SH-SY5Y (cell line): ENCODE measurements around the gene TFB1M.

Source experiments
- GATA2 ChIP-seq: IDR thresholded peaks from 2 replicates; pipeline ENCODE4 v1.6.1; 2011; ENCODE audit warnings: mild to moderate bottlenecking, low read depth, low read length
- GATA3 ChIP-seq: IDR thresholded peaks from 2 replicates; pipeline ENCODE4 v1.6.1; 2011; ENCODE audit warnings: low read depth, mild to moderate bottlenecking, low read length, moderate library complexity

The TFB1M gene

DNA sequence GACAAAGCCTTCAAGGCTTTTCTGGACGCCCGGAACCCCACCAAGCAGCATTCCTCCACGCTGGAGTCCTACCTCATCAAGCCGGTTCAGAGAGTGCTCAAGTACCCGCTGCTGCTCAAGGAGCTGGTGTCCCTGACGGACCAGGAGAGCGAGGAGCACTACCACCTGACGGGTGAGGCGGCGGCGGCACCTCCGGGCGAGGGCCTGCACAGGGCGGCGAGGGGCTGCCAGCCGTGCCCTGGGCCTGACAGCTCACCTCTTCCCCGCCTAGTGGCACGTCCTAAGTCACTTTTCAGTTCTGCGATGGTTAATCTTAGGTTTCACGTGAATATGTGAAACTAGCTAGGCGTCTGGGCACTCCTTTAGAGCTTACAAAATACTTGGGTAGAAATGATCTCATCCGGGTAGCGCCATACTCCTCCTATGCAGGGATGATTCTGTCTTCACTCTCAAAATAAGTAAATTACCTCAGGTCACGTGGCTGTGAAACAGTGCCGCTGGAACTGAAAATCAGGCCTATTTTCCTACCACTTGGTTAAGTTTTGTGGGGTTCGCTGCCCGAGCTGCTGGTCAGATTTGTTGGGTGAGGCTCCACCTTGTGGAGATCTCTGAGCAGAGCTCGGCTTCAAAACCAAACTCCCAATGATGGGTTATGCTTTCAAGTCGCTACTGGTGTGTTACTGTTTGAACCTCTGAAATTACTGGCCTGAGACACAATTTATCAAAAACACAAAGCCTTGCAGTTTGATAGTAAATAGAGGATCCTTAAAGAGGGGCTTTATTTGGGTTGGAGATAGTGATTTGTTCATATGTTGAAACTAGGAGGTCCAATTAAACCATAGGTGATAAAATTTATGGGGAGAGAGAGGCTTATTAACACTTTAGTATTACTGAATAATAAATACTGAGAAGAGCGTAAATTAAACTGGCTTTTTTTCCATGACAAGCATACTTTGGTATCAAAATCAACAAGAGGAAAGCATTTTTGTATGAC is 66.0 kb downstream of the TFB1M start:
- TF ChIP-seq GATA2 (no peak), GATA3 (no peak)

- TF ChIP-seq GATA3, result no peak
- TF ChIP-seq GATA2, result no peak
These were observed 66.7 kb downstream of the TFB1M start for GRCh38 chr6:155247618-155248007.

DNA sequence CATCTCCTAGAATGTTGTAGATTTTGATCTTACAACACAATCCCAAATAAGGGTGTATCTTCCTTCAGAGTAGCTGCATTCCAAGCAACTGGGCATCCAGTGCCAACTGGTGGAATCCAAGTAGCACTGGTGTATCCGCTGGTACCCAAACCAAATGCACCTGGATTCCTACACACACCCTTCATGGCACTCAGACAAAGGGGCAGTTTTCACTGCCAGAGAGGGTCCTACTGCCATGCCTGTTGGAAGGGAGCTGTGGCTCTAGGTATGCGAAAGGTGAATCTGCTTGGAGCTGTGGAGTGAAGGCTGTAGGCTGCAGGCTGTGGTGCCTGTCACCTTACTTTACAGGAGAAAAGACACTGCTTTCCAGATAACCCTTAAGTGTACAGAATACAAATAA is 67.5 kb downstream of the TFB1M start:
- TF ChIP-seq GATA3, result no peak
- TF ChIP-seq GATA2, result no peak

GRCh38 chr6:155245831-155246230 is 68.5 kb downstream of the TFB1M start:
- no peak for TF ChIP-seq GATA3
- TF ChIP-seq GATA2, result no peak

GRCh38 chr6:155245193-155245592 is 69.1 kb downstream of the TFB1M start:
- TF ChIP-seq GATA2 (no peak), GATA3 (no peak)

- no peak for TF ChIP-seq GATA2
- no peak for TF ChIP-seq GATA3
These were observed 69.8 kb downstream of the TFB1M start for GRCh38 chr6:155244434-155244833.

DNA sequence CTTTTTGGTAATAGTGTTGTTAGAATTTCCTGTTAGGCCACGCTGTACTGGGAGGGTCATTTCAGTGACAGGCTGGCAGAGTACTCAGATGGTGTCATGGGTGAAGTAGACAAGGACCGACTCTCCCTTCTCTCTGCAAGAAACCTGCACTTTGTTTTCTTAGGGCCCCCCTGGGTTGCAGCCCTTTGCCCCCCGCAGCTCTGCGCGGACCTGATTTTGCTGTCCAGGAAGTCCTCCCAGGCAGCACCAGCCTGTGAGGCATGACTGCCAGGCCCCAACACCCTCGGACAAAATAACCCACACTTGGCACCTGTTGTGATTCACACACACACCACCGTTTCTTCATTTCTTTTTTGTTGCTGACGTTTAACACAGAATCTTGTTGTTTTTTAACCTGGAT is 72.3 kb downstream of the TFB1M start:
- TF ChIP-seq GATA3 (no peak), GATA2 (no peak)

- TF ChIP-seq GATA3 (no peak), GATA2 (no peak)
These were observed 73.2 kb downstream of the TFB1M start for GRCh38 chr6:155240905-155241600.

GRCh38 chr6:155237613-155238012 is 76.7 kb downstream of the TFB1M start:
- TF ChIP-seq GATA3, result no peak

DNA sequence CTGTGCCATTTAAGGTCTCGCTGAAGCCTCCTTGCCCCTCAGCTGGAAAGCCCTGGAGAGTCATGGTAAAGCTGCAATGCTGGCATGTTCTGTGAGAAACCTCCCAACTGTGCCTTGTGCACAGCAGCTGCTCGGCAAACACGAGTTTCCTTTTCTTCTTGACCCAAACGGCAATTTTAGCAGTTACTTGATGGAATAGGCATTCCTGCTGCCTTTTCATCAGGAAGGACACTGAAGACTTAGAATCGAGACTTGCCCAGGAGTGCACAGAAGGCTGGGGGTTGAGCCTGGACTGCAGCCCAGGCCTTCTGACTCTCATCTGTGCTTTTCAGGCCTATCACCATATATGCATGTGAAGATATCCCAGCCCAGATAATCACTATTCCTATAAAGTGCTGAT is 79.2 kb downstream of the TFB1M start:
- TF ChIP-seq GATA2 (no peak), GATA3 (no peak)

GRCh38 chr6:155234687-155235086 is 79.6 kb downstream of the TFB1M start:
- TF ChIP-seq GATA2 (no peak), GATA3 (no peak)

- TF ChIP-seq GATA2 (no peak), GATA3 (no peak)
These were observed 80.1 kb downstream of the TFB1M start for GRCh38 chr6:155234167-155234566.

DNA sequence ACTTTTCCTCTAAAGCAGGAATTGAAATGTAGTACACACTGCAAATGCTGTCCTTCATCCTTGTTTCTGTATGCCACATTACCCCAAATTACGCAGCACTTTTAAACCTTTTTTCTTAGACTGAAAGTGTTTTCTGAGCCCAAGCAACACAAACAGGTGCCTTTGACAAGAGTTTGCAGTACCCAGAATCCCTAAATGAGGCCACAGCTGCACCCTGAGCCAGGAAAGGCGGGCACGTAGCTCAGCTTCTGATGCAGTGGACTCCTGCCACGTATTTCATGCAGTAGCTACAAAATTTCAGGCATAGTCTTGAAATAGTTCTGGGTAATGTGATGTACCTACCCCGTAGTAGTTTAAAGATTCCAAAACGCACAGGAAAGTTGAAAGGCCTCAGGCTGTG is 81.4 kb downstream of the TFB1M start:
- TF ChIP-seq GATA3, result no peak
- TF ChIP-seq GATA2, result no peak

GRCh38 chr6:155228546-155229166 is 85.6 kb downstream of the TFB1M start:
- no peak for TF ChIP-seq GATA3
- no peak for TF ChIP-seq GATA2
